GM10266 (cell line): Measurements from ENCODE around the gene ADCY9.

Experiments
- DNase-seq: peaks from one replicate; pipeline ENCODE4 v3.0.0; 2012; ENCODE audit errors: extremely low spot score
- CTCF ChIP-seq: IDR thresholded peaks from 2 replicates; pipeline ENCODE4 v1.5.1; 2012; ENCODE audit warnings: mild to moderate bottlenecking, low read depth; ENCODE audit not compliant: control insufficient read depth, insufficient read depth; ENCODE audit errors: missing control alignments

The ADCY9 gene

GRCh38 chr16:3982216-3982615 lies 134.0 kb downstream of the ADCY9 start:
- no peak for TF ChIP-seq CTCF
- DNase-seq: no peak

GRCh38 chr16:3980253-3981111 lies 135.8 kb downstream of the ADCY9 start:
- no peak for TF ChIP-seq CTCF
- DNase-seq: no peak

- no peak for TF ChIP-seq CTCF
- no peak for DNase-seq
Observed at GRCh38 chr16:3979518-3979917, 136.7 kb downstream of the ADCY9 start.

GRCh38 chr16:3979070-3979469 lies 137.2 kb downstream of the ADCY9 start:
- no peak for TF ChIP-seq CTCF
- no peak for DNase-seq

GRCh38 chr16:3977376-3977775 lies 138.9 kb downstream of the ADCY9 start:
- no peak for TF ChIP-seq CTCF
- no peak for DNase-seq

- TF ChIP-seq CTCF: no peak
- DNase-seq: no peak
Observed at GRCh38 chr16:3974751-3975150, 141.5 kb downstream of the ADCY9 start.

- no peak for DNase-seq
- no peak for TF ChIP-seq CTCF
Observed at GRCh38 chr16:3971706-3972105, 144.5 kb downstream of the ADCY9 start.
